ENCODE data around the gene GPRASP1. TPM values are rescaled to one million over a fixed set of nuclear protein-coding genes. Genes with fewer than 3 reads are reported as not detected.

The GPRASP1 gene
- total RNA-seq, 1 experiment from 2014 or later = 0.58 TPM

DNA sequence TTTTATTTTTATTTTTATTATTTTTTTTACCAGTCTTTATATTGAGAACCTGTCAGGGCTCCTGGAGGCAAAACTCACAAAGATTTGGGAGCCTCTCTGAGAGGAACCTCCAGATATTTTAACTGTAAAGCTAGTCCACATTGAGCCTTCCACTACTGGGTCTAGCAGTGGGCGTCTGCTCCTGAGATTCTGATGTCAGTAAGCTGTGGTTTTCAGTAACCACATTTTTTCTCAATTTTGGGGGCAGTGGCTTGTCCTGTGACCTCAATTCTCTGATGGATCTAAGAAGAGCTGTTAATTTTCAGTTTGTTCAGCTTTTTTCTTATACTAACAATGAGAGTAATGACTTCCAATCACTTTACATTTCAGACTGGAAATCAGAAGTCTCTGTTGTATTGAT, 23.6 kb upstream of the GPRASP1 start:
- peaks cover 14% of the 10 kb centered on the region; the same call in 1 of the 2 replicates for H3K36me3 ChIP-seq (ENCODE audit: low read depth, low read length)
- H3F3A ChIP-seq (ENCODE audit: low read length, unreplicated experiment) = no peaks in the 10 kb centered on the region
- no peaks in the 10 kb centered on the region for H4K20me1 ChIP-seq (ENCODE audit: low read length)
- no peak overlapping the region for H3K9ac ChIP-seq (ENCODE audit: low read length)
- no peak overlapping the region for H3K27ac ChIP-seq (ENCODE audit: low read length)
- no peaks in the 10 kb centered on the region for H3K27me3 ChIP-seq (ENCODE audit: low read length)
- BruUV-seq (replicated peaks) = no TSS peak
- H3K4me1 ChIP-seq (ENCODE audit: insufficient read depth, low read length) = peaks cover 10% of the 10 kb centered on the region; the same call in 1 of the 2 replicates
- ATAC-seq (no peak), DNase-seq (no peak)
- H3K4me3 ChIP-seq (ENCODE audit: low read length) = no peak overlapping the region
- H3K79me2 ChIP-seq (ENCODE audit: low read length) = peaks cover 14% of the 10 kb centered on the region; the same call in 1 of the 2 replicates
- H3K9me3 ChIP-seq (ENCODE audit: low read length) = 0 out of 2 replicates have a peak, but pooled peaks cover 4% of the 10 kb centered on the region
- ChIA-PET POLR2A (ENCODE audit: unreplicated experiment) (no interaction called here), CTCF (no interaction called here)
- no peaks in the 10 kb centered on the region for H3K9me2 ChIP-seq (replicated peaks; ENCODE audit: low read length)
- TF ChIP-seq EZH2 (IDR thresholded peaks at IDR 0.05; ENCODE audit: low read length, unreplicated experiment) (no peak), EZH2phosphoT487 (IDR thresholded peaks at IDR 0.05; ENCODE audit: borderline replicate concordance, low read length) (no peak)
- TF ChIP-seq, protein P1, sequence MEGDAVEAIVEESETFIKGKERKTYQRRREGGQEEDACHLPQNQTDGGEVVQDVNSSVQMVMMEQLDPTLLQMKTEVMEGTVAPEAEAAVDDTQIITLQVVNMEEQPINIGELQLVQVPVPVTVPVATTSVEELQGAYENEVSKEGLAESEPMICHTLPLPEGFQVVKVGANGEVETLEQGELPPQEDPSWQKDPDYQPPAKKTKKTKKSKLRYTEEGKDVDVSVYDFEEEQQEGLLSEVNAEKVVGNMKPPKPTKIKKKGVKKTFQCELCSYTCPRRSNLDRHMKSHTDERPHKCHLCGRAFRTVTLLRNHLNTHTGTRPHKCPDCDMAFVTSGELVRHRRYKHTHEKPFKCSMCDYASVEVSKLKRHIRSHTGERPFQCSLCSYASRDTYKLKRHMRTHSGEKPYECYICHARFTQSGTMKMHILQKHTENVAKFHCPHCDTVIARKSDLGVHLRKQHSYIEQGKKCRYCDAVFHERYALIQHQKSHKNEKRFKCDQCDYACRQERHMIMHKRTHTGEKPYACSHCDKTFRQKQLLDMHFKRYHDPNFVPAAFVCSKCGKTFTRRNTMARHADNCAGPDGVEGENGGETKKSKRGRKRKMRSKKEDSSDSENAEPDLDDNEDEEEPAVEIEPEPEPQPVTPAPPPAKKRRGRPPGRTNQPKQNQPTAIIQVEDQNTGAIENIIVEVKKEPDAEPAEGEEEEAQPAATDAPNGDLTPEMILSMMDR (conservative IDR thresholded peaks at IDR 0.05; ENCODE audit: low read depth, low read length) = no peak
- no peak overlapping the region for H2AFZ ChIP-seq (ENCODE audit: low read length)
- H3K4me2 ChIP-seq (ENCODE audit: low read length) = no peak overlapping the region
- intact Hi-C loops (cut with micrococcal nuclease) = no loop called here

DNA sequence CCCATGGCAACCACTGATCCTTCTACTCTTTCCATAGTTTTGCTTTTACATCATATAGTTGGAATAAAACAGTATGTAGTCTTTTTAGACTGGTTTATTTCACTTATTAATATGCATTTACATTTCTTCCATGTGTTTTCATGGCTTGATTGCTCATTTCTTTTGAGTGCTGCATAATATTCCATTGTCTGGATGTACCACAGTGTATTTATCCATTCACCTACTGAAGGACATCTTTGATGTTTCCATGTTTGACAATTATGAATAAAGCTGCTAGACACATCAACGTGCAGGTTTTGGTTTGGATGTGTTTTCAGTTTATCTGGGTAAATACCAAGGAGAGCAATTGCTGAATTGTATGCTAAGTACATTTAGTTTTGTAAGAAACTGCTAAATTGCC, 13.7 kb upstream of the GPRASP1 start:
- intact Hi-C loops (cut with micrococcal nuclease) = no loop called here
- Histone ChIP-seq H3K36me3 (ENCODE audit: low read depth, low read length) (no peaks in the 10 kb centered on the region), H3K4me1 (ENCODE audit: insufficient read depth, low read length) (no peaks in the 10 kb centered on the region), H3K9ac (ENCODE audit: low read length) (no peak overlapping the region), H4K20me1 (ENCODE audit: low read length) (no peaks in the 10 kb centered on the region), H2AFZ (ENCODE audit: low read length) (no peak overlapping the region), H3K4me2 (ENCODE audit: low read length) (no peak overlapping the region), H3K79me2 (ENCODE audit: low read length) (no peaks in the 10 kb centered on the region), H3K27ac (ENCODE audit: low read length) (no peak overlapping the region), H3F3A (ENCODE audit: low read length, unreplicated experiment) (no peaks in the 10 kb centered on the region), H3K9me2 (replicated peaks; ENCODE audit: low read length) (no peaks in the 10 kb centered on the region), H3K27me3 (ENCODE audit: low read length) (no peaks in the 10 kb centered on the region), H3K9me3 (ENCODE audit: low read length) (no peaks in the 10 kb centered on the region), H3K4me3 (ENCODE audit: low read length) (no peak overlapping the region)
- TF ChIP-seq EZH2 (IDR thresholded peaks at IDR 0.05; ENCODE audit: low read length, unreplicated experiment) (no peak), EZH2phosphoT487 (IDR thresholded peaks at IDR 0.05; ENCODE audit: borderline replicate concordance, low read length) (no peak)
- TF ChIP-seq, protein P1 (conservative IDR thresholded peaks at IDR 0.05; ENCODE audit: low read depth, low read length) = no peak
- no TSS peak for BruUV-seq (replicated peaks)
- ChIA-PET POLR2A (ENCODE audit: unreplicated experiment) (no interaction called here), CTCF (no interaction called here)
- ATAC-seq = no peak
- DNase-seq = no peak

DNA sequence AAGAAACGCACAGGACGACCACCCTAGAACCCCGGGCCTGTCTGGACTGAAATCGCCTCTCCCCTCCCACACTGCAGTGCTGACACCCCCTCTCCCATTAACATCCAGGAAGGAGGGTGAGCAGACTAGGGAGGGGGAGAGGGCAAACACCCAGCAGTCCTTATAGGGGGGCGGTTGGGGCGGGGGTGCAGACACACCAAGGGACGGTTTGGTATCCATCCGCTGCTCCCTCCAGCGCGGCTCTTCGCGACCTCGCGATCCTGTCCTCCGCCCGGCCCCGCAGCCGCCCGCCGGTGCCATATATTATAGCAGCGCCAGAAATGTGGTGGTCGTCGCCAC, 411 bp upstream of the GPRASP1 start:
- POLR2A ChIA-PET (ENCODE audit: unreplicated experiment) = no interaction called here
- Histone ChIP-seq H3K27ac (ENCODE audit: low read length) (no peak overlapping the region), H3K79me2 (ENCODE audit: low read length) (no peaks in the 10 kb centered on the region), H3F3A (ENCODE audit: low read length, unreplicated experiment) (no peaks in the 10 kb centered on the region), H4K20me1 (ENCODE audit: low read length) (no peaks in the 10 kb centered on the region), H3K4me1 (ENCODE audit: insufficient read depth, low read length) (no peaks in the 10 kb centered on the region), H3K9me2 (replicated peaks; ENCODE audit: low read length) (no peaks in the 10 kb centered on the region), H3K9me3 (ENCODE audit: low read length) (no peaks in the 10 kb centered on the region), H3K36me3 (ENCODE audit: low read depth, low read length) (no peaks in the 10 kb centered on the region), H2AFZ (ENCODE audit: low read length) (no peak overlapping the region), H3K27me3 (ENCODE audit: low read length) (no peaks in the 10 kb centered on the region), H3K4me3 (ENCODE audit: low read length) (no peak overlapping the region), H3K9ac (ENCODE audit: low read length) (no peak overlapping the region), H3K4me2 (ENCODE audit: low read length) (no peak overlapping the region)
- BruUV-seq (replicated peaks) = no TSS peak
- intact Hi-C loops (cut with micrococcal nuclease) = no loop called here
- CTCF ChIA-PET = no interaction called here
- DNase-seq = no peak
- ATAC-seq = no peak
- TF ChIP-seq EZH2phosphoT487 (IDR thresholded peaks at IDR 0.05; ENCODE audit: borderline replicate concordance, low read length) (no peak), EZH2 (IDR thresholded peaks at IDR 0.05; ENCODE audit: low read length, unreplicated experiment) (no peak)
- TF ChIP-seq, protein P1 (conservative IDR thresholded peaks at IDR 0.05; ENCODE audit: low read depth, low read length) = no peak
